NCI-H2107 treated with DMSO at 0.1 percent for 48 hours (cell line): ENCODE measurements around the gene CDKN1B.
A peak's percentile ranks its signal among the peaks of the same experiment; 100 is the strongest.

Experiments used
- DNase-seq: peaks from one replicate; lab custom pipeline; 2025; ENCODE audit not compliant: unreplicated experiment; lab: John Stamatoyannopoulos, UW

CDKN1B gene

DNA sequence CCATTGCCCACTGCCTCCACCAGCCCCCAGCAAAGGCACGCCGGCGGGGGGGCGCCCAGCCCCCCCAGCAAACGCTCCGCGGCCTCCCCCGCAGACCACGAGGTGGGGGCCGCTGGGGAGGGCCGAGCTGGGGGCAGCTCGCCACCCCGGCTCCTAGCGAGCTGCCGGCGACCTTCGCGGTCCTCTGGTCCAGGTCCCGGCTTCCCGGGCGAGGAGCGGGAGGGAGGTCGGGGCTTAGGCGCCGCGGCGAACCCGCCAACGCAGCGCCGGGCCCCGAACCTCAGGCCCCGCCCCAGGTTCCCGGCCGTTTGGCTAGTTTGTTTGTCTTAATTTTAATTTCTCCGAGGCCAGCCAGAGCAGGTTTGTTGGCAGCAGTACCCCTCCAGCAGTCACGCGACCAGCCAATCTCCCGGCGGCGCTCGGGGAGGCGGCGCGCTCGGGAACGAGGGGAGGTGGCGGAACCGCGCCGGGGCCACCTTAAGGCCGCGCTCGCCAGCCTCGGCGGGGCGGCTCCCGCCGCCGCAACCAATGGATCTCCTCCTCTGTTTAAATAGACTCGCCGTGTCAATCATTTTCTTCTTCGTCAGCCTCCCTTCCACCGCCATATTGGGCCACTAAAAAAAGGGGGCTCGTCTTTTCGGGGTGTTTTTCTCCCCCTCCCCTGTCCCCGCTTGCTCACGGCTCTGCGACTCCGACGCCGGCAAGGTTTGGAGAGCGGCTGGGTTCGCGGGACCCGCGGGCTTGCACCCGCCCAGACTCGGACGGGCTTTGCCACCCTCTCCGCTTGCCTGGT, at the start of gene CDKN1B:
CDKN1B (plus strand) TSS at position 576 of the 793 bp plus-strand sequence. CDS start 472 bp downstream, outside the sequence.
- DNase-seq, result peak; percentile 91

DNA sequence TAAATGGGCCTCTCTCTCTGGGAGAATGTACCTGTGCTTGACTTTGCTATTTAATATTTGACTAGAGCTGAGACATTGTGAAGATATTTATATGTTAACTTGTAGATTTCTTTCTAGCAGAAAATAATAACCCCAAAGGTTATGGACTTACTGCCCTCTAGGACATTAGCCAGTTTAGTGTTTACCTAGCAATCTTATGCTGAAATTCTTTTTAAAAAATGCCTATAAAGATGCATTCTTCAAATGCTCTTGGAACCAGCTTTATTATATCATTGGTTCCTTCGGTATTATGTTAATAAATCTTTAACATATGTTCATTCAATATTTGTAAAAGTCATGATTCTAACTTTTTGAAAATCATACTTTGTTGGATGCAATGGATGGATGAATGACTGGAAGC, 49.2 kb upstream of the CDKN1B start:
- DNase-seq, result no peak

DNA sequence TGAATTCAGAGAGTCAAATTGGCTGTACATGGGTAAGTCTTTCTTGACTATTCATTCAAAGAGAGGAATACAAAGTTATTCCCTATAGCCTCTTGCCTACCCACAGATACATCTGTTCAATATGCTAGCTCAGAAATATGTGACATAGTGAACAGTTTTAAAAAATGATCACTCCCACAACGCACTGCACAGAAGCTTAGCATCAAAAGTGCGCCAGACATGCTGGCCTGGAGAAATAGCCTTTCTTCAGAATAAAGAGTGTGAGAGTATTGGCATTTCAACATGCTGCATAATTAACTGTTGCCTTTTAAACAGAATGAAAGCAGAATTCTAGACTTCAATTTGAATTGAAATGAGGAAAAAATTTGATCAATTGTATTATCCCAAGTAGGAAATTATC, 48.1 kb upstream of the CDKN1B start:
- no peak for DNase-seq

DNA sequence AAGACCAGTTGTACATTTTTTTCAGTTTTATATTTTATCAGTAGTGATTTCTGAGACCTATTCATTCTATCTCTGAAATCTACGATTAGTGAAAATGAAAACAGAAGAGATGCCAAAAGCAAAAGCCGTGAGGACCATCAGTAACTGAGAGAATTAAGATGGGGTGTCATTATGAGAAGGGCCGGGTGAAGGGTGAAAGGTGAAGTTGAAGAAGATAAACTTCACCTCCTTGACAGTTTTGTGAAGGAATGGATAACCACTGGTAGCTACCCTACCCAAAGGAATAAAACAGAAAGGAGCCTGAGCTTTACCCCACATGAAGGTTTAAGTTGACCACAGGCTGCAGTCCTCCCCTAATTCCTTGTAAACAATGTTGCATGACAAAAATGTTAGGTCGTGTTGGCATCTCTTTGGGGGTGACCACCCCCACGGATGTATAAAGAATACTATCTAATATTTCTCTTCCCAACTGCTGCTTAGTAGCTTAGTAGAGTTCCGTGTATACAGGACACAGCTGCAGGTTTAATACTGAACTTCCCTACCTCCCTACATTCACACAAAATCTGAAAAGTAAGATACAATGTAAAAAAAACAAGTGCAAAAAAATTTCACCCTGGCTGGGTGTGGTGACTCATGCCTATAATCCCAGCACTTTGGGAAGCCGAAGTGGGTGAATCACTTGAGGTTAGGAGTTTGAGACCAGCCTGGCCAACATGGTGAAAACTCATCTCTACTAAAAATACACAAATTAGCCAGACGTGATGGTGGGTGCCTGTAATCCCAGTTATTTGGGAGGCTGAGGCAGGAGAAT, 45.1 kb upstream of the CDKN1B start:
- no peak for DNase-seq

DNA sequence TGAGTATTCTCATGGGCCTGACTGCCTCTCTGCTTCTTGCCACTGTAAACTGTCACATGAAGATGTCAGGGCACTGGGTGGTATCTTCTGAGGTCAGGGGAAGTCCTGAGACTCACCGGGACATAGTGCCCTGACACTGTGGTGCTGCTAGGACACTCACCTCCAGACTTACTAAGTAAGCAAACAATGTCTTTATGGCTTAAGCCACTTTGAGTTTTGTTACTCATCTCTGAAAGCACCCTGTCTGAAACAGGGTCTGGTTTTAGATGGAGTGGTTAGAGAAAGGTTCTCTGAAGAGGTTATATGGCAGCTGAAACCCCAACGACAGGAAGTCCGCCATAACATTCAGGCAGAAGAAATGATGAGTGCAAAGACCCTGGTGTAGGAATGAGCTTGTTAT, 43.9 kb upstream of the CDKN1B start:
- no peak for DNase-seq

DNA sequence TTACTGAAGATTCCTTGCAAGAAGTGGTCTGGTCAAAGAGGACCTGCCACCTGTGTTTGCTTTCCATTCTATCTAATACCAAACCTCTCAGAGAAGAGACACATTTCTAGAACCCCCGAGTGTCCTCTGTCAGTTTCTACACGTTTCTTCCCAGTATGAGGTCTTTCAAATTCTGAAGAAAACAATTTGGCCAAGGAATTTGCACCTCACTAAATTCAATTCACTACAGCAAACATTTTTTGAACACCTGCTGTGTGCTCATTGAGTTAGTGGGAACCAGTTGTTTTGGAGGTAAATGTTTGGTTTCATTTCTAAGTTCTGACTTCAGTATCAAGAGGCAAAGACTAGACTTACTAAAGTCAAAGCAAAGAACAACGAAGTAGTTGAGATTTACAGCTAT, 40.6 kb upstream of the CDKN1B start:
- DNase-seq, result no peak

DNA sequence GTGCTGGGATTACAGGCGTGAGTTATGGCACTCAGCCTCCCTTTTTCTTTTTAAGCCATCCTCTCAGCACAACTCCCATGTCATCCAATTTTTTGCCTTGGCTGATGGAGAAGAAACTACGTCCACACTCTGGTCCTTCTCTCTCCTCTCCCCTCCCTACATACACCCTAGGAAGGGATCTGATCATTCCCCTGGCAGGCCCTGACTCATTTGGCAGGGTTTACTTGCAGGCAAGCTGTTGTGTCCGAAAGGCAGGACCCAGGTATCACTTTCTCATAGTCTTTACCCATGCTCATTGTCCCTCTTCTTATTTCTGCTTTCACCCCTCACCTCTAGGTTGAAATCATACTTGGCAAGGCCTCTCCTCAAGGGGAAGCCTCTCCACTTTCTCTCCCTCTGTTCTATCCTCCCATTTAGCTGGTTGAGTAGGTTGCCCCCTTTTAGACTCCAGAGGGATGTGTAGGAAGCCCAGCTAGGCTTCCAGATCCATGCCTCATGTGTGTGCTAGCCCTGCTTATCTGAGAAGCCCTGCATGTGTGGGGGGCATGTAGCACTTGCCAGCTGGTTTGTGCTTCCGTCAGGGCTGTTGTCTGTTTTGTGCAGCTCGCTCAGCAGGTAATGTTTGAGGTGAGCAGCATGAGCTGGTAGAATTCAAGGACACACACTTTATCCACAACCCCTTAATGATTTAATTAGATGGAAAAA, 36.0 kb upstream of the CDKN1B start:
- DNase-seq, result no peak

DNA sequence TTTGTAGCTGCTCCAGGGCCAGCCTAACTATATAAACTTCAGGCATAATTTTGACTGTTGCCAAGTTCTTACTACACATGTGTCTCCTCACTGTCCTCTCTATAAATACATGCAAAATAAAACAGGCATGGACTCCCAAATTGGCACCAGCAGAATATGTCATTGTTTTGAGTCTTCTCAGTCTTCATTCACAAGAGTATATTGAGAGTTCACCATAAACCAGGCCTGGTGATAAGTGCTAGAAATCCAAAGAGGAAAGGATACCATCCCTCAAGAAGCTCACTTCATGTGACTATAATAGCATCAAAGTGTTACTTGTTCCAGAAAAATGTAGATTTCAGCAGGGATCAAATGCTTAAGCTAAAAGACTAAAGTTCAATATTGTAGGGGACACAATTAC, 34.9 kb upstream of the CDKN1B start:
- DNase-seq, result no peak

DNA sequence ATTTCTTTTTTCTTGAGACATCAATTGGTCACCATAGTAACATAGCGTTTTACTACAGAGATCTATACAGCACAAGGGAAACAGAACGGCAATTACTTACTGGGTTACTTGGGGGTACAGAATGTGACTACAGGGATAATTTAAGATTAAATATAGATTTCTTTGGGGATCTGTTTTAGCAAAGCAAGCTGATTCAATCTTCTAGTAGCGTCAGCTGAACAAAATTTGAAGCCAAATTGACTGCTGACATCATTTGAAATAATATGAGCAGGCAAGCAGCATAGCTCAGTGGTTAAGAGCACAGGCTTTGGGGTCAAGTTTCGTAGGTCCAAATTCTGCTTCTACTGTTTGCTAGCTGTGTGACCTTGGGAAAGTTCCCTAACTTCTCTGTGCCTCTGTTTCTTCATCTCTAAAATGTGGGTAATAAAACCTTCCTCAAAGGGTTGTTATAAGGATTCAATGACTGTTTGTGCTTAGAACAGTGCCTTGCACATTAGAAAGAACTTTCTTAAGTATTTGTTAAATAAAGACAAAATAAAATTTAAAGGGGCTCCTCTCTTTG, 34.0 kb upstream of the CDKN1B start:
- DNase-seq, result no peak

DNA sequence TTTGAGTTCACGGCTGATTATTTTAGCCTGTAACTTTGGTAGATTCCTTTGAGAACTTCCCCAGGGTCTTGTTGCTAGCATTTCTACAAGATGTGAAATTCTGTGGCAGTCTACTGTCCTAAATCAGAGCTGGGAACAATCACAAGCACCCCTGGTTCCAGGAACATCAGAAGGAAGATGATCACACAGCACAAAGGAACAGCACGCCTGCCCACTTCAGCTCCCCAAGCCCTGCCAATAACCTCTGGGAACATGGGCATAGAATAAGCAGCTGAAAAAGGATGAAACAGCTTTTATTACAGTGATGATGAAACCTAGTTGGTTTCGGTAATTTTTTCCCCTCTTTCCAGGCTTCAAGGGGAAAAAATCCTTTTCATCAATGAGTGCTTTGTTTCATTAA, 33.4 kb upstream of the CDKN1B start:
- no peak for DNase-seq

DNA sequence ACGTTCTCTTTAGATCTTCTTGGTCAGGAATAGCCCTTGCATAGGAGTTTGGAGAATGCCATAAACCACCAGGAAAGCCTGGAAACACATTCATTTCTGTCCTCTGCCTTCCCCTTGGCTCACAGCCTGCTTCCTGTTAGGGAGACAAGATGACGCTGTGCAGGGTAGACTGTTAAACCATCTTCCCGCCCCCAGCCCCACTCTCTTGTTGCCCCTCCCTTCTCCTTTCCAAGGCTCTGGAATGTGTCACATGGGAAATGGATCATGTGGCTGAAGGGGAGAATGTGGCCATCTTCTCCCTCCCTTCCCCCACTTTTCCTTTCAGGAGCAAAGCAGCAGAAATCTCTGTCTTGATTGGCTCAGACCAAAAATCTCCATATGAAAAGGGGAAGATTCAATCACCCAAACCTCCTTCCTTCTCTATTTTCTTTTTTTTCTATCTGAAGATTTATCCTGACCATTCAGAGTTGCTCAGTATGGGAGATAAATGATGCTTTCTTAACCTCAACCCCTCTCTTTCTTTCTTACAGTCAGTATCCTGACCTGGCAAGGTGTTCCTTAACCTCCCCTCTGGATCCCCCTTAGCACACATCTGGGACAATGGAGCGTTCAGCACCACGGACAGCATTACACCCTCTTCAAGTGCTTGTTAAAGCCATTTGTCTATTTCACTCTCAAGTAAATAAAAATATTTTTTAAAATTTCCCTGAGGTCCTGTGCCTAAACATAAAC, 32.6 kb upstream of the CDKN1B start:
- DNase-seq, result peak; percentile 35

DNA sequence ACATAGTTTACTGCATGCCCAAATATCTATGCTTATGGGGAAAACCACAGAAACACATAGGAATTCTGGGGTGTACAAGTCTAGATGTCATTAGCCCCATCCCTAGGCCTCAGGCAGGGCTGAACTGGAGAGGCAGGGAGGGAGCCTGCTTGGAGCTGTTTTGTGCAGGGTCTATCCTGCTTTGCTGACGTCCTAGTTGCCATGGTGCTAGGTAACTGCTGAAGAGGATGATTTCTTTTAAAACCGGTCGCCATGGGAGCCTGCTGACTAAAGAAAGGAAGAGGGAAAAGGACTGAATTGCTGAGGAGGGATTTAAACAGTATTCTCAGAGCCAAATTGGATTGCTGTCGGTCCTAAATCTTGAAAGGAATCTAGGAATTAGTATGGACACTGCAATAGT, 31.9 kb upstream of the CDKN1B start:
- DNase-seq, result peak; percentile 59

DNA sequence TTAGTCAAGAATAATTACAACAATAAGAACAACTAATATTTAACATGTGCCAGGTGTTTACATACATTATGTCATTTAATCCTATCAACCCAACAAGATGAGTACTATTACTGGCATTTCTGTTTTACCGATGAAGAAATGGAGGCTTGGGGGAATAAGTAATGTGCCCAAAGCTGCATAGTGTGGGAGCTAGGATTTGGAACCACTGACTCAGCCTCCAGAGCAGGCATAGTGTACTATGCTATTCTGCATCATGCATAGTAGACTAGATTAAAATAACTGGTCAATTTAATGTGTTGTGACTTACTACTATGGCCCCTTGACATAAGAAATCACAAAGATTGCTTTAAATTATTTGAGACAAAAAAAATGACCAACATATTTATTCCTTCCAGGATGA, 30.7 kb upstream of the CDKN1B start:
- no peak for DNase-seq

DNA sequence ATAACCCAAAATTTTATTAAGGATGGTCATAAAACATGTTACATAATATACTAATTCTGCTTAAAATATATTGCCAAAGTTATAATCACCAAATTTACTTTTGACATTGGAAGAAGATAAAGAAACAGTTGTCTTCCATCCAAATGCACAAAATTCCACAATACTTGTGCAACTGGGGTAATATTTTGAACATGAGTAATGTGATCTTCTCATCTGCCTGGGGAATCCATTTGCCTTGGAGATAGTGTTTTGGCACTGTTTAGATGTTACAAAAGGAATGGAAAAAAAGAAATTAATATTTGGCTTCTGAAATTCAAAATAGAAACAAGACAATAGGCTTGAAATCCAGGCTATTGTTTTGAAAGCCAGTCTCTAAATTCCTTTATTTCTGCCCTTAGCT, 30.2 kb upstream of the CDKN1B start:
- DNase-seq, result no peak

DNA sequence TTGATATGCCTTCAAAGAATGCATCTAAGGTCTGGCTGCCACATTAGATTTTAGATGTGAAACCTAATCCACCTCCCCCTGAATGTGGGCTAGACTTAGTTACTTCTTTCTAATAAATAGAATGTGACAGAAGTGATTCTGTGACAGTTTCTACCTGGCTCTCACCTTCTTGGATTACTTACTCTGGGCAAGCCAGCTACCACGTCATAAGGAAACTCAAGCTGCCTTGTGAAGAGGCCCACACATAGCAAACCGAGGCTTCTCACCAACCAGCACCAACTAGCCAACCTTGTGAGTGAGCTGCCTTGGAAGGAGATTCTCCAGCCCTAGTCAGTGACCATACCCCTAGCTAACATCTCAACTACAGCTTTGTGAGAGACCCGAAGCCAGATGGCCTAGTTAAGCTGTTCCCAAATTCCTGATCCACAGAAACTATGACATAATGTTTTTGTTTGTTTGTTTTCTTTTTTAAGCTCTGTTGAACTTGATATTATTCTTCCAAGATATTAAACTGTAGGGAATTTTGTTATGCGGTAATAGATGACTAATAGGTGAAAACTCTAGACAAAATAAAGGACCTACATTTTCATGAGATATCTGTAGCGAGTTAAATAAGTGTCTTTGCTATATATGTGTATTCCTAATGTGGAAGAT, 27.4 kb upstream of the CDKN1B start:
- DNase-seq, result no peak

DNA sequence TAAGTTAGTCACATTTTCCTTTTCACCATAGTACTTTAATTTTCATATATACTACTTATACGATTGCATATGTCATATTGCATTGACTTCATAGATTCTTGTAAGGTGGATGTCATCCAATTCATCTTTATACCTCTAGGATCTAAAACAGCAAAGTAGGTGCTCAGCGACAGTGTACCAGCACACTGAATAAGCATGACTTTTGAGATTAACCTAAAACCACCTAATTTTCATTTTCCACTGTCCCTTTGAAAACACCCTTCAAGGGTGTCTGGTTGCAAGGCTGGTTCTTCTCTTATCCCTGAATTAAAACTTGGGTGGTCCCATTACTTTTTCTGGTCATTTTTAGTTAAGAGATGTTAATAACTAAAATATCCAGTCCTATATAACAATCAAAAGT, 25.6 kb upstream of the CDKN1B start:
- DNase-seq, result no peak

DNA sequence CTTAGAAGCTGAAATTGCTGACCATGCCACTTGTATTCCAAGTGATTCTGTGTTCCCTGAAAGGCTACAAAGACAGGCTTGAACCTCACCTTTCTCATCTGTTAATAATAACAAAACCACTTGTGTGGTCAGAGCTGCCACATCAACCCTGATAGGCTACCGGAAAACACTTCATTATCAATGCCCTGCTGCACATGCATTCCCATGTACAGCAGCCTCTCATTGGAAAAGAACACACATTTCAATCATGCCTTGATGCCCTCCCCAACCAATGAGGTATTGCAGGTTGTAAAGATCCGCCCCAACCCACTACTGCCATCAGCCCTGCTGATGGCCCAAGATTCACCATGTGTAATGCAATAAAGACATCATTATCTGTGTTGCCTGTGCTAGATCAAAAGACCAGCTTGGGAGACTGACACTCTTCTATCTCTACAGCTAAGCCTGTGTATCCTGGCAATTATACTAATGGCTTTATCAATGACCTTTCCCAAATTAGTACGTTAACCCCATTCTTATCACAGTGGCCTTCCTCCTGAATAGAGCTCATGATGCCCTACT, 24.0 kb upstream of the CDKN1B start:
- DNase-seq, result no peak

DNA sequence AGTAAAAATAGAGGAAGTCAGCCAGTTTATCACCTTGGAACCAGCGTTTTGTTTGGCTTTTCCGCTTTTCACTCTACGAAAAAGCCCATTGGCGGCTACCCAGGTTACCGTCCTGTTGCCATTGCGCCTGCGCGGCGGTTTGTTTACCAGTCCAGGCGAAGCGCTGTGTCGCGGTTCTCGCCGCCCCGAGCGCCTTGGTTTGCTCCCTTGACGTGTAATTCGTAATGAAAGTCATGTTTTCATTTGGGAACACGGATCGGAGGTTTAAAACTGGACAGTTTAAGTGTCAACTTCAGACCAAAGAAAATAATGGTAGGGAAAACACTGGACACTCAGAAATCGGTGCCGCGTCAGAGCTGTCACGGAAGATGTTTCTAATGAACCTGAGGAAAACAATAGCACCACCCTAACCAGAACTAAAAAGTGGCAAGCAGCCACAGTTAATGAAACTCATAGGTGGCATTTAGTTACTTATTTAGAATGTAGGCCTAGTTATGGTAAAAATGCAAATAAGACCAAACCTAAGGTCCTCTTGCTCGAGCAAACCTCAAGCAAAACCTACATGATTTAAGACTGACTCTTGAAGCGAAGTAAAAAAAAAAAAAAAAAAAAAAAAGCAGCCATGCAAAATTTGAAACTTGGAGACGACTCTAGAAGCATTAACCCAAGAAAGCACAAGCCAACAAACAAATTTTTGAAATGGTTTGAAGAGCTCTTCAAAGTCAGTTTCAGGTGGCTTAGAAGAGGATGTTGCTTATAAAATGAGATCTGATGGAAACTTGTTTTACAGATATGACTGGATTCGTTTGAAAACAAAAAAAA, 20.4 kb upstream of the CDKN1B start:
- DNase-seq, result peak; percentile 86

DNA sequence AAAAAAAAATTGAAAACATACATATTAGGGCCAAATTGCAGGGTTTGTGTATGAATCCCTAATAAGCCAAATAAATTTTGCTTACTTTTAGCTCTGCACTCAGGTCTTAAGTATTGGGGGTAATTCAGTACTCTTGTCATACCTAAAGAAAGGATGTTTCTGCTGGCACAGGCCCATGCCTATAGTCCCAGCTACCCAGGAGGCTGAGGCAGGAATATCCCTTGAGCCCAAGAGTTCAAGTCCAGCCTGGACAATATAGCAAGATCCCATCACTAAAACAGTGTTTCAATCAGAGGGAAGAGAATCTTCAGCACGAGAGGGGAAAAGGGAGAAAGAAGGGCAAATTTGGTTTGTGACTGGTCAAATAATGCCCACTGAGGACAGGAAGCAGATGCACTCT, 17.8 kb upstream of the CDKN1B start:
- no peak for DNase-seq
